M059J (cell line): ENCODE measurements around the gene KREMEN1. TPM values are rescaled to one million over a fixed set of nuclear protein-coding genes. Genes with fewer than 3 reads are reported as not detected.
"Not testable (repeated sequence)": the region's sequence is repeated elsewhere in the genome, so short reads cannot be mapped to it uniquely, and the experiment has no call there.

ENCODE experiments used
- DNase-seq: peaks from one replicate; pipeline ENCODE4 v3.0.0-alpha.2; 2012; ENCODE audit warnings: low read depth
- total RNA-seq: library from RNA; depleted of rRNA; stranded (reverse); fragments of >200 nt; shearing (Covaris generic); gene quantifications from 2 replicates; pipeline ENCODE4 v1.2.3, GENCODE V29; 2014

KREMEN1 gene
- total RNA-seq, 1 experiment from 2014 or later = 3.7 TPM

DNA sequence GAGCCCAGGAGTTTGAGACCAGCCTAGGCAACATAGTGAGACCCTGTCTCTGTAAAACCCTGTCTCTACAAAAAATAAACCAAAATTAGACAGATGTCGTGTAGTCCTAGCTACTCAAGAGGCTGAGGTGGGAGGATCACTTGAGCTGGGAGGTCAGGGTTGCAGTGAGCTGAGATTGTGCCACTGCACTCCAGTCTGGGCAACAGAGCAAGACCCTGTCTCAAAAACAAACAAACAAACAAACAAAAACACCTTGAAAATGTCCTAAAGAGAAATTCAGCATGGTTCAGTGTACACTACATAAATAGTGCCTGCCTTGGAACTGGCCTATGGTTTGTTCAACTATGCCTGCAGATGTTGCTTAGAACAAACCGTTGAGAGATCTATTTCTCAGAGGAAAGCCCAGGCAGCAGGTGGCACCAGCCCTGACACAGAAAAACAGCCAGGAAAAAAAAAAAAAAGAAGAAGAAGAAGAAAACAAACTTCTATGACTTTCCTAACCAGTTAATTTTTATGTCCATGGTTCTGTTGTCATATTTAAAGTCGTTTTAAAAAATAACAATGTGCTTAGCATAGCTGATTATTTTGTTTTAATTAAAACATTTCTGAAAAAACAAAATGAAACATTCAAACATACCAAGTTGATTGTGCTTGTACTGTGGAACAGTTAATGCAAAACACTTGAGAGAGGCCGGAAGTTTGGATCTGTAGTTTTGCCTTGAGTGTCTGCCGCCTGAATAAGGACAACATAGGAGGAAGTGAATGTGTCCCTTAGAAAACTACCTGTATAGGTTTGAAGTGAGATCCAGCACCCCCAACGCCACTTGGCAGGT lies 5.4 kb downstream of the KREMEN1 start:
- no peak for DNase-seq

DNA sequence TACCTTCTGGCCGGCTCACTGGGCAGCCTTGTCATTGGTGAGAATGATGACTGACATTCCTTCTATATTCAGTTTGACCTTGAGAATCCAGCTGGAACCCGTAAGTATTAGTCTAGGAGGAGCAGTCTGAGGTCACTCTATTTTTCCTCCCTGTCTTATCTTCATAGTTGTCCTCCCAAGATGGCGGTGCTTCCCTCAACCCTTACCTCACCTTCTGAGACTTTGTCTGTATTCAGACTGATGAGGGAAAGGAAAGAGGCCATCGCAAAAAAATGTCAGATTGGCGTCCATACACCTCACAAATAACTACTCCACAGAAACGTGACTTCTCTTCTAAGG lies 6.0 kb downstream of the KREMEN1 start:
- no peak for DNase-seq

DNA sequence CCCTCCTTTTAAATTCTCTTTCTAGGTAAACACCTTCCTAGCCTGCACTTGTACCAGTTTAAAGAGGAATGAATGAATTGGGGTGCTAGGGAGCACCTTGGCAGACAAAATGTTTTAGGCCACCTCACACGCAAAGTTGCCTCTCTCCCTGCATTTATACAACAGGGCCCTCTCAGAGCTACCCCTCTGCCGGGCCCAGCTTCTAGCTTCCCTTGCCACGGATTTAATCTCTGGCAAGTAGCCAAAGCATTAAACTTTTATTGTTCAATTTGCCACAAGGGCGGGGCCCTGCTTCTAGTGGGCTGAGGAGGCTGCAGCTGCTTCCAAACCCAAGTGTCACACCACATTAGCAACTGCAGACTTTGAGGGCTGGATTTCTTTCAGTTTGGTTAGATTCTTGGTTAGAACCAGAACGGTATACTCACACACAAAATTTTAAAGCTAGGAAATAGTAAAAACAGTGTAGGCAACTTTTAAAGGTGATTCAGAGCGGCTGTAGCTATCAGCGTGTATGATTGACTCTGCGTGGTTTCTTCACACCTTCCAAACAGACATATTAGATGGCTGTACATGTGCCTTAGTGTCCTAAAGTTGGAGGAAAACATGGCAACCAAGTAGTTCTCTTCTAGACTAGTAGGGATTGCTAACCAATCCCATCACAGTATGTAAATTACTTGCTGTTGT lies 6.5 kb downstream of the KREMEN1 start:
- DNase-seq = peak; percentile 40

DNA sequence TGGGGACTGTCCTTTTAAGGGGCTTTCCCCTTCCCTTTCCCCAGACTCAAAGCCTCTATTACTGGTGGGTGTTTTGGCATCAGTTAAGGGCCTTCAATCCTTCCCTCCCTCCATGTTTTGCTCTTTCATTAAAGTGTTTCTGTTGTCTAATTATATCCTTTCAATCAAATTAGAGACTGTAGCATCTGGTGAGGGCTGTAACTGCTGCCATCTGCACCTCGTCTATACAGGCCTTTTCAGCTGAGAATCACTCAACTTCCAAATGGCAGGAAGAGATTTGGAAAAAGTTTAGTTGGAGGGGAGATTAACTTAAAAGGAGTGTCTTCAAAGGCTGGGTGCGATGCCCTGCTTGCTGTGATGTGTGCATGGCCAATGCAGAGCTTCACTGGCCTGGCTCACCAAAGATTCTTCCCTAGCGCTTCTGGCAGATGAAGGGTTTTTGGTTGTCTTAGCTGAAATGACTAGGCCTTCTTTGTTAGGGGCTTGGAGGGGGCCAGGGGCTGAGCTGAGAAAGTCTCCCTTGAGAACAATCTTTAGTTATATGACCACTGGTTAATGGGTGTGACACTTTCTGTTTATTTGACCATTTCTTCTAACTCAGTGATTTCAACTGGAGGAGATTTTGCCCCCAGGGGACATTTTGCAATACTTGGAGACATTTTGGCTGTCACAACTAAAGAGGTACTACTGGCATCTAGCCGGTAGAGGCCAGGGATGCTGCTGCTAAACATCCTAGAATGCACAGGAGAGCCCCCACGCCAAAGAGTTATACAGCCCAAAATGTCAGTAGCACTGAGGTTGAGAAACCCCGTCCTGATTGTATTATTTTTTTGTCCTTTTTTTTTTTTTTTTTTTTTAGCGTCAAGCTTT lies 7.5 kb downstream of the KREMEN1 start:
- DNase-seq = peak; percentile 86

DNA sequence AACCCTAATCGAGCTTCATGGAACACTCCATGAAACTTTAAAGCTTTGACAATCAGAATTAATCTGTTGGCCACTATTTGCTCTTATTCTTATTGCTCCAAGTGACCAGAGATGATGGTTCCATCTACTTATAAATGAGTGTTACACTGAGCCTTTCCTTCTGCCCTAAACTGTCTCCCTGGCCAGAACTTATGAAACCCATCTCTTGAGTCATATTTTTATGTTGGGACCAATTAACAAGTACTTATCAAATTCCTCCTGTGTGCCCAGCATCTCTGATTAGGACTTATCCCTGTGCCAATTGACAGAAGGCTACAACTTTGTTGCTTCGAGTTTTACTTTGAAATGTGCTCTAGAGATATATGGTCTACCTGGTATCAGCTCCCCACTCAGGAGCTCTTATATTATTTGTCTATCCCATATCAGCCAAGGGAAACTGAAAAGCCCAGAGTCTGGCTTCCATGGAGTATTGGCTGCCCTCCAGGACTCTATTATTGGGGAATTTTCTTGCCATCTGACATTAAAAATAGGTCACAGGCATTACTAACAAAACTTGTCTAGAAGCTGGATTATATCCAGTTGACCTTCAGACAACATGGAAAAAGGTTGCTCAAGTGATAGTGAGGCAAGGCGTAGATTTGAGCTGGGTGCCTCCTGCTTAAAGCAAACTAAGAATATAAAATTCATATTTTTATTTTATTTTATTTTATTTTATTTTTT lies 8.8 kb downstream of the KREMEN1 start:
- DNase-seq = peak; percentile 21

DNA sequence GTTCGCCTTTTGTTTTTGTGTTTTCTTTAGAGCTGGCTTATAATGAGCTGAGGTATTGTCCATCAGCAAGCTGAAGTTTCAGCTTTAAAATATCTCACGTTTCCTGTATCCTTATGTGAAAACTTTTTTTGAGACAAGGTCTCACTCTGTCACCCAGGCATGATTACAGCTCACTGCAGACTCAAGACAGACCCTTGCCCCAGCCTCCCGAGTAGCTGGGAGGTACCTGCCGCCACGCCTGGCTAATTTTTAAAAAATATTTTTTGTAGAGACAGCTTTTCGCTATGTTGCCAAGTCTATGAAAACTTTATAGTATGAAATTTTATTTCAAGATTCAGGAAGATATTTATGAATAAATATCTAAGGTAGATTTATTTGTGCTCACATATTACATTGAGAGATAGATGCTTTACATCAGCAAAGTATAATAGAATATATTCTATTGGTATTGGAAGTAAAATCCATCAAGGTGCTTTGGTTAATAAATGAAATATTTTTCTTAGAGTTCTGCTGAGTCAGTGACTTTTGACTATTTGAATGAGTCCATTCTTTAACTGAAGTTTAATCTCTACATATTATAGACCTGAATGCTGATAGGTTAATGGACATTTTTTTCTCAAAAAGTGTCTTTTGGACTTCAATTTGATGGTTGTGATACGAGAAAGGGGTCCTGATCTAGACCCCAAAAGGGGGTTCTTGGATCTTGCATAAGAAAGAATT lies 10.2 kb downstream of the KREMEN1 start:
- no peak for DNase-seq

DNA sequence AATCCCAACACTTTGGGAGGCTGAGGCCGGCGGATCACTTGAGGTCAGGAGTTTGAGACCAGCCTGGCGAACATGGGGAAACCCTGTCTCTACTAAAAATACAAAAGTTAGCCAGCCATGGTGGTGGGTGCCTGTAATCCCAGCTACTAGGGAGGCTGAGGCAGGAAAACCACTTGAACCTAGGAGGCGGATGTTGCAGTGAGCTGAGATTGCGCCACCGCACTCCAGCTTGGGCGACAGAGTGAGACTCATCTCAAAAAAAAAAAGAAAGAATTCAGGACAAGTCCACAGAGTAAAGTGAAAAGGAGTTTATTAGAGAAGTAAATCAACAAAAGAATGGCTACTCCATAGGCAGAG lies 10.7 kb downstream of the KREMEN1 start:
- DNase-seq = not testable (repeated sequence)

DNA sequence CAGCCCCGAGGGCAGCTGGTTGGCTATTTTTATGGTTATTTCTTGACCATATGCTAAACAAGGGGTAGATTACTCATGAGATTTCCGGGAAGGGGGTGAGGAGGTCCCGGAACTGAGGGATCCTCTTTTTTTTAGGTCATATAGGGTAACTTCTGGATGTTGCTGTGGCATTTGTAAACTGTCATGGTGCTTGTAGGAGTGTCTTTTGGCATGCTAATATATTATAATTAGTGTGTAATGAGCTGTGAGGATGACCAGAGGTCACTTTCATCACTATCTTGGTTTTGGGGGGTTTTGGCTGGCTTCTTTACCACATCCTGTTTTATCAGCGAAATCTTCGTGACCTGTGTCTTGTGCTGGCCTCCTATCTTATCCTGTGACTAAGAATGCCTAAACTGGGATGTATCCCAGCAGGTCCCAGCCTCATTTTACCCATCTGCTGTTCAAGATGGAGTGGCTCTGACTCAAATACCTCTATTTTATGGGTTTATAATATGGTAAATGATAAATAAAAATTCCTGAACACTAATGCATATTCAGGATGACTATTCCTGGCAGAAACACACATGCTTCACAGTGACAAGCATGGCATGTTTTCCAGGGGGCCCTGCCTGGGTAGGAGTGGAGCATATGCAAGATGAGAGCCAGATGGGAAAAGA lies 11.2 kb downstream of the KREMEN1 start:
- DNase-seq = peak; percentile 86

DNA sequence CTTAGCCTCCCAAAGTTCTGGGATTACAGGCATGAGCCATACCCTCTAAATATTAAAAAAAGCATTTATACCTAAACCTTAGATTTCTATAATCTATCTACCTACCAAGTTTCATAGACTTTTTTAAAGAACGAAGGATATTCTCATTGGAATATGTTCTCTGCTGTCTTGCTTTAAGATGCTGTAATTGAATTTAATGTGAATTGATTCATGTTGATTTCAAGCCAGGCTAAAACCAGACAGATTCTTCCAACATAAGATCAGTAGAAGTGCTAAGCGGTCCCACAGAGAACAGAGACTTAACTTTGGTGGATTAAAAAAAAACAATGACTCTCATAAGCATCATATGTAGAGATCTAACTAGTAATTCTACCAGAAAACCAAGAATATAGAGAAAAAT lies 14.2 kb downstream of the KREMEN1 start:
- no peak for DNase-seq

DNA sequence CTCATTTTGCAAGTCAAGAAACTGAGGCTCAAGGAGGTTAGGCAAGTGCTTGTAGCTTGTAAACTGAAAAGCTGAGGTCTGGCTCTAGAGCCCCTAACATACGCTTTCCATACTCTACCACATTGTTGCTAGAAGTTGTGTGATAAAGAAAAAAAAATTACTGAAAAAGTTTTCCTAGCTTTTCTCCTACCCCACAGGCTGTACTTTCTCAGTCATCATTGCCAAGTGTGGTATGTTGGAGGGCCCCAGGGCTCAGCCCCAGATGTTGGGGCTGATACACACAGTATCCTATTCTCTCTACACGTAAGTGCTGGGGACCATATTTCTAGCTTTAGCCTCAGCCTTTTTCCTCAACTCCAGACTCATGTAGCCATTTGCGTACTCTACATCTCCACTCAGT lies 16.0 kb downstream of the KREMEN1 start:
- no peak for DNase-seq

DNA sequence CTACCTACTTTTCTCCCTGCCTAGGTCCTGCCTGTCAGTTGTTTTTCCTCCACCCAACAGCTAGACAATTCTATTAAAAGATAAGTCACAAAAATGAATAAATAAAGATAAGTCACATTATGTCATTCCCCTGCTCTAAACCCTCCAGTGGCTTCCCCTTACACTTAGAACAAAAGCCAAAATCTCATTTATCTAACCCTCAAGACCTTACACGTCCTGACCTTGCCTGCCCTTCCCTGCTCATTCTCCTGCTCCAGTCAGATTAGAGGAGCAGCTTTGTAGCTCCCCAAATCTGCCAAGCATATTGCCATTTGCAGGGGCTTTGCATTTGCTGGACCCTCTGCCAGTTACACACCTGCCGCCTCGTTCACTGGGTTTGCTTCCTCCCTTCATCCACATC lies 16.7 kb downstream of the KREMEN1 start:
- DNase-seq = no peak

DNA sequence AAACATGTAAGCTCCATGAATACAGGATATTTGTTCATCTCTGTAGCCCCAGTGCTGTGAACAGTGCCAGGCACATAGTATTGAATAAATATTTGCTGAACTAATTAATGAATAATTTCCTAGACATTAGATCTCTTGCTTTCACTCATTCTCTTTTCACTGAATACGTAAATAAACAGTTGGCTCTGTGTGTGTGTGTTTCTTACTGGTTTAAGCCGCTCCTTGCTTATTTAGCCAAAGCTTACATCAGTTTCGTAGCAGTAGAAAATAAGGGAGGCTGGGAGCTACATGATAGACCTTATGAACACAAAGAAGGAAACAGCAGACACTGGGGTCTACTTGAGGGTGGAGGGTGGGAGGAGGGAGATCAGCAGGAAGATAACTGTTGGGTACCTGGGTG lies 17.2 kb downstream of the KREMEN1 start:
- DNase-seq = no peak

DNA sequence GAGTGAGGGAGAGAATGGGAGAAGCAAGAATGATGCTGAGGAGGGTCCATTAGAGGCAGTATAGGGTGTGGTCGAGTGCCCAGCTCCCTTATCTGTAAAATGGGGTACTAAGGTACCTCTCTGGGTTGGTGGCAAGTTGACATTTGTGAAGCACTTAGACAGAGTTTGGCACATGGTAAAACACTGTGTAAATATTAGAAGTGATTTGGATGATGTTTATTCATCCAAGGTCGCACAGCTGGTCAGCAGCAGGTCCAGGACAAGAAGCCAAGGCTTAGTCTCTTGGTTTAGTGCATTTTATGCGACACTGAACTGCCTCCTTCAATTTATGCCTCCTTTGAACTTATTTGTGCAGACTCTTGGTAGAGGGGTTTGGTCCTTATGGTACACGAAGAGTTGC lies 19.4 kb downstream of the KREMEN1 start:
- DNase-seq = no peak

DNA sequence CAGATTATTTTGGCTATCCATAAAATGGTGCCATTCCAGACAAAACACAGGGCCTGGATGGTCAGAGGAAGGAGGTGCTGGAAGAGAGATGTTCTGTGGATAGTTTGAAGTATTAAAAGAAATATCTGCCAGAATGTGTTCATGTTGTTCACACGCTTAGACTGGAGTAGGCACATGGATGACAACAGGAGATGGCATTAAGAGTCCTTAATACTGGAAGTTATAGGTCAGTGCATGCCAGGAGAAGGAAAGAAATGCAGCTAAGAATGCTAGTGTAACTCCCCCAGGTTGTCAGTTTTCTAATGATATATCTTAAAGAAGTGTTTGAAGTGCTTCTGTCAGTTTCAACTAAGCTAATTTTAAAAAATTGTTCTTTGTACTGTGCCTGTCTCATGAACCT lies 20.2 kb downstream of the KREMEN1 start:
- no peak for DNase-seq

DNA sequence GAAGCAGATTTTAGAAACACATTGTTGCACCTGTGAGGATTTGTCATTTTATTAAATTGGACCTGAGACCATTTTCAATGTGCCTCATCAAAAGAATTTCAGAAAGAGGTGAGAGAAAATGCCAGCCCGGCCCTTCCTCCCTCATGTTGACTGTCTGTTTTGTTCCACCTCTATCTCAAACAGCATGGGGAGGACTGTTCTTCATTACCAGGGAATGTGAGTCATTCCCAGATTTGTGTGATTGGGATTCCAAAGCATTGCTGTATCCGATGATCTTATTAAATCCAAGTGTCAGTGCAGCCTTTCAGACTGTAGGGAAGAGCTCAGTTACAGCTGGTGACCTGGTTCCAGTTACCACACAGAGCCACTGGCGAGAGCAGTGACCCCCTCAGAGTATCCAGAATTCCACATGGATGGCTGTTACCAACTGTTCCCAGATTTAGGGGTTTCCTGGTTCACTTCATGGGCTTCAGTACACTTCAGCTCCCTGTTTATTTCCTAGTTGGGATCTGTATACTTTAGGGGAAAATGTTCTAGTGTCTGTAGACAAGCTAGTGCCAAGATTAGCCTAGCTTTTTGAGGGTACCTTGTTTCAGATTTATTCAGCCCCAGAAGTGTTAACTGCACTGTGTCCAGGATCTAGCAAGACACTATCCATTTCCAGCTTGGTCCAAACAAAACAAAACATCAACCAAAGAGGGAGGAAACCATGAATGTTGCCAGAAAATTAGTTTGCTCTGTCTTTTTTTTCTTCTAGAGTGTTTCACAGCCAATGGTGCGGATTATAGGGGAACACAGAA lies 20.9 kb downstream of the KREMEN1 start:
- peak; percentile 51 for DNase-seq

DNA sequence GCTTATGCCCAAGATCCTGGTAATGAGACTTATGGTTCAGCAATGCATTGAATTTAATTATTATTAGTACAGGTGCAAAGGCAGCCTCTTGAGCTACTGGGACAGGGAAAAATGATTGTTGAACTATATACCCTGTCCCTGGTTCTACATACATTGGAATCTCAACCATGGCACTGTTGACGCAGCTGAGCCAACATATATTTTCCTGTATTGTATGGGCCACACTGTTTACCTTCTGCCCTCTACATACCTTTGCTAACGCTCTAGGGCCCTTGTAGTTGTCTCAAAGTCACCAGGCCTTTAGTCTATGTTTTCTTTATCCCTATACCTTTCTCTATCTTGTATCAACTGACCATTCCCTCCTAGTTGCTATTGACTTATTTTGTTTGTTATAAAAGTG lies 22.6 kb downstream of the KREMEN1 start:
- DNase-seq = no peak

DNA sequence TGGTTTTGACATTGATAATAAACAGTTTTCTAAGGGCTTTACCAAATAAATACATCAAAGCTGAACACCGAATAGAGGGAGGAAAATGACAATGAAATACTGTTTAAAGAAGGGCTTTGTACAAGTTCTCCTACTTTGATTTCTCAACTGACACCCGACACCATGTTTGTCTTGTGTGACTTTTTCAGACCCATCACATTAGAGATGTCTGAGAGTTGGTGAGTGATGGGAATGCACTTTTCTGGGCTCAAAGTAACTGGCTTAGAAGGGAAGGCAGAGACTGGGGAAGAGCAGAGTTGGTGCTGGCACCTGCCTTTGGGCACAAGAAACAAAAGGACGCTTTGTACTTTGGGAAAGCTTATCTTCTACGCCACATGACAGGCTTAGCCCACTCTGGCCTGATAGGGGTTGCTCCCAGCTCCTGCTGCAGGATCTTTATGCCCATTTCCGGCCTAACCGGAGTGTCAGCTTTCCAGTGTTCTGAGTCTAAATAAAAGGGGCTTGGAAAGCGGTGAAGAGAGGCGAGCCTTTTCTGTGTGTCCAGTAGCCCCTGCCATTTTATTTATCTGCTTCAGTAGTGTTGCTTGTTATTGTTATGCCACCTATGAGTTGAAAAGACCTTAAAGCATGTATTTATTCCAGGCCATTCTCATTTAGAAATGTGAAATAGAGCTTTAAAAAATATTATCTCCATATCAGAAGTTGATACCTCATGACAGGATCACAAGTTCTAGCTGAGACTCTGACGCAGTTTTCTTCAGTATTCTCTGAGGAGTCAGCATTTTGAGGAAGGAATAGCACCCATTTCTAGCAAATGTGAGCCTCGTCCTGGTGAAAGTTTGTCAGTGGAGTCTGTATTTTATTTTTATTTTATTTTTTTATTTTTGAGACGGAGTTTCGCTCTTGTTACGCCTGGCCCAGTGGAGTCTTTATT lies 24.2 kb downstream of the KREMEN1 start:
- no peak for DNase-seq

DNA sequence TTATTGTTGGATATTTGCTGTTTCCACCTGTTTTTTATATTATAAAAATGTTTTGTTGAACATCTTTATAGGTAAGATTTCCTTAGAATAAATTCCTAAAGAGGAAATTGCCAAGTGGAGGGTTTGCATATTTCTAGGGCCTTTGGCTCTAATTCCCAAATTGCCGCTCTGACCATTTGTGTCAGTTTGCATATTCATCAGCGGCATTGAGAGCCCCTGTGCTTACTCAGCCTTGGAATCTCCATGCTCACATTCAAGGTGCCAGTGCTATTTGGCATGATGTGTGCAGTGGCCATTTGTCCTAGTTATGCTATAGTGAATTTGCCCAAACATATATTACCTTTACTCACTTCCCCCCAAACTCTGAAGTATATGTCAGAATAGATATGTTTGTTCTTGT lies 25.5 kb downstream of the KREMEN1 start:
- no peak for DNase-seq

DNA sequence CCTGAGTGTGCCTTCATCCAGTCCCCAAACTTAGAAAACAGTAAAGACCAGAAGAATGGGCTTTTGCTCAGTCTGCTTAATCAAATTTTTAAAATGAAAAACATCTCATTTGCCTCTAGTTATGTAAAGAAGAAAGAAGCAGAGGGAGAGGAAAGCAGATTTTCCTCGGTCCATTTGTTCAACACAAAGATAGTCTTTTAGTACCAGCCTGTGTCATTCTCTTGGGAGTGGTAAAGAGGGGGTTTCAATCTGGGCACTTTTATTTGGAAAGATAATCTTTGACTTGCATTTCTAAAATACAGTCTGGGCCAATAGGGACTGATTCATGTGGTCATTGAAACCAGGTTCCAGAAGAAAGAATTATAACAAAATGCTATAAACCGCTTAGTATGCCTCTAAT lies 29.5 kb downstream of the KREMEN1 start:
- no peak for DNase-seq
